Testis (tissue), 3 donors: ENCODE data around the gene PDE4B. TPM values are rescaled to one million over a fixed set of nuclear protein-coding genes. Genes with fewer than 3 reads are reported as not detected.
"Not testable (repeated sequence)": the region's sequence is repeated elsewhere in the genome, so short reads cannot be mapped to it uniquely, and the experiment has no call there.

Experiments used
- DNase-seq: peaks from one replicate; pipeline ENCODE4 v3.0.0-alpha.2; 2019
- H3K27ac ChIP-seq, 2 donors: fragments of 200-600 bp; sonication (generic); one replicate each; pipeline ENCODE4 v1.5.1; 2019
- H3K27me3 ChIP-seq: fragments of 200-600 bp; sonication (generic); one replicate; pipeline ENCODE4 v1.5.1; 2019
- H3K36me3 ChIP-seq: fragments of 200-600 bp; sonication (generic); one replicate; pipeline ENCODE4 v1.5.1; 2017; ENCODE audit warnings: low read depth; ENCODE audit errors: missing control alignments
- H3K4me1 ChIP-seq: fragments of 200-600 bp; sonication (generic); one replicate; pipeline ENCODE4 v1.5.1; 2019
- H3K4me3 ChIP-seq, 2 donors: fragments of 200-600 bp; sonication (generic); one replicate each; pipeline ENCODE4 v1.5.1; 2017 to 2019
- H3K9me3 ChIP-seq: fragments of 200-600 bp; sonication (generic); one replicate; pipeline ENCODE4 v1.5.1; 2017
- POLR2A ChIP-seq: fragments of 450-650 bp; IDR thresholded peaks from one replicate; pipeline ENCODE4 v1.6.1; 2017; ENCODE audit warnings: antibody characterized with exemption, mild to moderate bottlenecking, moderate library complexity
- WGBS, 2 donors: methylation state at CpG; one replicate each; pipeline ENCODE4 v1.1.5; 2018; 5-methylcytosine and 5-hydroxymethylcytosine counted together
- intact Hi-C: fragments of 100-400 bp; cut with DNase I; formaldehyde crosslinking; loops from one replicate; pipeline ENCODE4 v1.15.1; 2023; ENCODE audit warnings: low total_unique reads
- polyA plus RNA-seq: library from polyadenylated mRNA; stranded (reverse); fragments of 350-450 nt; fragmentation: Illumina TruSeq; extraction: RNeasy Lipid Tissue Mini Kit (QIAGEN cat#74804); gene quantifications from one replicate; pipeline ENCODE4 v1.2.3, GENCODE V29; 2014; ENCODE audit warnings: low read depth, low replicate concordance; ENCODE audit not compliant: insufficient read depth
- total RNA-seq, 2 donors: library from RNA; depleted of rRNA; stranded (reverse); fragments of >200 nt; gene quantifications; one replicate each; pipeline ENCODE4 v1.2.3, GENCODE V29; 2016
- TF ChIP-seq, protein P1 (sequence below), 3 experiments: fragments of 450-650 bp in 2 of 3; fragments of 200-600 bp in 1 of 3; sonication (generic) in 1 of 3; IDR thresholded peaks; one replicate each; pipeline ENCODE4 v1.5.1; 2016 to 2019; ENCODE audit warnings: antibody characterized with exemption in 3 of 3, mild to moderate bottlenecking in 2 of 3, moderate library complexity in 1 of 3

PDE4B gene
- total and polyA plus RNA-seq, 3 donors from 2014 or later = 11.5 to 16.1 (median 12.4) TPM

DNA sequence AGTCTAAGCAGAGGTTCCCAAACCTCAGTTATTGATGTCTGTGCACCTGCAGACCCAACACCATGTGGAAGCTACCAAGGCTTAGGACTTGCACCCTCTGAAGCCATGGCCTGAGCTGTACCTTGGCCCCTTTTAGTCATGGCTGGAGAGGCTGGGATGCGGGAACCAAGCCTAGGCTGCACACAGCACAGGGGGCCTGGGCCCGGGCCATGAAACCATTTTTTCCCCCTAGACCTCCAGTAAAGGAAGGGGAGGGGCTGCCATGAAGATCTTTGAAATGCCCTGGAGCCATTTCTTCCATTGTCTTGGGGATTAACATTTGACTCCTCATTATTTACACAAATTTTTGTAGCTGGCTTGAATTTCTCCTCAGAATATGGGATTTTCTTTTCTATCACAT, 265.9 kb downstream of the PDE4B start:
- no peak for DNase-seq
- Histone ChIP-seq H3K27ac (no peak overlapping the region), H3K36me3 (no peaks in the 10 kb centered on the region), H3K4me1 (no peaks in the 10 kb centered on the region), H3K4me3 (no peak overlapping the region), H3K9me3 (no peaks in the 10 kb centered on the region), H3K27me3 (no peaks in the 10 kb centered on the region)
- 80 to 93% methylated on average over 1 to 2 of the region's 2 CpGs for WGBS, 2 donors
- intact Hi-C loops = no loop called here
- TF ChIP-seq POLR2A = no peak
- TF ChIP-seq, protein P1, sequence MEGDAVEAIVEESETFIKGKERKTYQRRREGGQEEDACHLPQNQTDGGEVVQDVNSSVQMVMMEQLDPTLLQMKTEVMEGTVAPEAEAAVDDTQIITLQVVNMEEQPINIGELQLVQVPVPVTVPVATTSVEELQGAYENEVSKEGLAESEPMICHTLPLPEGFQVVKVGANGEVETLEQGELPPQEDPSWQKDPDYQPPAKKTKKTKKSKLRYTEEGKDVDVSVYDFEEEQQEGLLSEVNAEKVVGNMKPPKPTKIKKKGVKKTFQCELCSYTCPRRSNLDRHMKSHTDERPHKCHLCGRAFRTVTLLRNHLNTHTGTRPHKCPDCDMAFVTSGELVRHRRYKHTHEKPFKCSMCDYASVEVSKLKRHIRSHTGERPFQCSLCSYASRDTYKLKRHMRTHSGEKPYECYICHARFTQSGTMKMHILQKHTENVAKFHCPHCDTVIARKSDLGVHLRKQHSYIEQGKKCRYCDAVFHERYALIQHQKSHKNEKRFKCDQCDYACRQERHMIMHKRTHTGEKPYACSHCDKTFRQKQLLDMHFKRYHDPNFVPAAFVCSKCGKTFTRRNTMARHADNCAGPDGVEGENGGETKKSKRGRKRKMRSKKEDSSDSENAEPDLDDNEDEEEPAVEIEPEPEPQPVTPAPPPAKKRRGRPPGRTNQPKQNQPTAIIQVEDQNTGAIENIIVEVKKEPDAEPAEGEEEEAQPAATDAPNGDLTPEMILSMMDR (IDR thresholded peaks at IDR 0.05) = no peak

DNA sequence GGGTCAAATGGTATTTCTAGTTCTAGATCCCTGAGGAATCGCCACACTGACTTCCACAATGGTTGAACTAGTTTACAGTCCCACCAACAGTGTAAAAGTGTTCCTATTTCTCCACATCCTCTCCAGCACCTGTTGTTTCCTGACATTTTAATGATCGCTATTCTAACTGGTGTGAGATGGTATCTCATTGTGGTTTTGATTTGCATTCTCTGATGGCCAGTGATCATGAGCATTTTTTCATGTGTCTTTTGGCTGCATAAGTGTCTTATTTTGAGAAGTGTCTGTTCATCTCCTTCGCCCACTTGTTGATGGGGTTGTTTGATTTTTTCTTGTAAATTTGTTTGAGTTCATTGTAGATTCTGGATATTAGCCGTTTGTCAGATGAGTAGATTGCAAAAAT, 274.5 kb downstream of the PDE4B start:
- WGBS, 2 donors = 85 to 93% methylated on average over 3 of the region's 4 CpGs
- H3K27ac ChIP-seq, DNase-seq, H3K9me3 ChIP-seq, H3K4me3 ChIP-seq, H3K4me1 ChIP-seq, H3K27me3 ChIP-seq, intact Hi-C loops, H3K36me3 ChIP-seq: not testable (repeated sequence)

DNA sequence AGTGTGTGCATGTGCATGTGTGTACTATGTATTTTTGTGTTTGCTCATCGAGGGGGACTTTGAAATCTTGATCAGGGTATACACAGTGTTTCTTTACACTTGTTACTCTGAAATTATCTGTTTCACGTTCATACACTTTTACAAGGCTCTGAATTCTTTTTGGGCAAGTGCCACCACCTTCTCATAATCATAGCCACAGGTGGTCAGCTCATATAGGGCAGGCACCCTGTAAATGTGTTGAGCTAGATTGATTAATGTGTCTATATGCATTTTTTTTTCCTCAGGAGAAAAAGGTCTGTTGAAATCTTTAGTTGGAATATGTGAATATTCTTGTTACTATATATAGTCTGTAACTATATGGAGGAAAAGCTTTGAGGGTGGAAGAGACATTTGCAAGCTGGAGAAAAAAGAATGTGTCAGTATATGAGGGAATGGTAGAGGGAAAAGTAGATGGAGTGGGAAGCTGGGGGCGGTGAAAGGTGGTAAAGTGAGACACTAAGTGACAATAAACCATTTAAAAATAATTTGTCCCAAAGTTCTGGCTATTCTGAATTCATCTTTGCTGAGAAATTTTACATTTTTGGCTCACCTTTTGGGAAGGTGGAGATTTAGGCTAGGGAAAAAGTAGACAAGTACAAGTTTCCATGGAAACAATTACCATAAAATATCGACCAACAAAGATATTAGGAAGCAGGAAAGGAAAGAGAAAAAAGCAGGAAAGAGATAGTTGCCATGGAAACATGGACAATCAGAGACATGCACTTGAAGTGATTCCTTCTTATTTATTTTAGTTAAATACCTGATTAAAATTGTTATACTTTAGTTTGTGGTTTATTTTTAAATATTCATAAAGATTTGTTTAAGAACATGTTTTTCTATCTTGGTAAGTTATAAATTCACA, 277.5 kb downstream of the PDE4B start:
- 61 to 64% methylated on average over 4 of the region's 4 CpGs for WGBS, 2 donors
- no peaks in the 10 kb centered on the region for H3K4me1 ChIP-seq
- no peaks in the 10 kb centered on the region for H3K36me3 ChIP-seq
- no peak overlapping the region for H3K27ac ChIP-seq
- DNase-seq = no peak
- intact Hi-C loops = no loop called here
- TF ChIP-seq, protein P1 (IDR thresholded peaks at IDR 0.05) = no peak
- TF ChIP-seq POLR2A = no peak
- H3K9me3 ChIP-seq = no peaks in the 10 kb centered on the region
- H3K4me3 ChIP-seq = no peak overlapping the region
- no peaks in the 10 kb centered on the region for H3K27me3 ChIP-seq

DNA sequence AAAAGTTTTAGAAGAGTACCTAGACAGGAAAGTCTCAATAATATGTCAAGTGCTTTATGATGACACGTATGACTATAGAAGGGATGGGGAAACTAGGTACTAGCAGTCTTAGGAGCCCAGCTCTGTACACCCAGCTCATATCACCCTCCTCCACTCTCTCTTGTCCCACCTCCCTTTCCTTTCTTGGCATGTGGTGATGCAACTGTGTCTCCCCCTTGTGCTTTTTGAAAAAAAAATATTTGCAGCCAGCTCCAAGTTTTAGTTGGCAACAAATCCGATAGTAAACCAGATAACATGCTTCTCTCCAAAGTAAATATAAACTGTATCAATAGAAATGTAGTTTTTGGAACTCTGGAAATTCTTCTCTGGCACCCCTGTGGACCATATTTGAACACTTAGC, 280.7 kb downstream of the PDE4B start:
- intact Hi-C loops = no loop called here
- Histone ChIP-seq H3K4me3 (no peak overlapping the region), H3K27me3 (no peaks in the 10 kb centered on the region), H3K27ac (no peak overlapping the region), H3K4me1 (no peaks in the 10 kb centered on the region), H3K36me3 (no peaks in the 10 kb centered on the region), H3K9me3 (no peaks in the 10 kb centered on the region)
- no peak for TF ChIP-seq POLR2A
- no peak for DNase-seq
- 58 to 60% methylated on average over 2 of the region's 2 CpGs for WGBS, 2 donors

DNA sequence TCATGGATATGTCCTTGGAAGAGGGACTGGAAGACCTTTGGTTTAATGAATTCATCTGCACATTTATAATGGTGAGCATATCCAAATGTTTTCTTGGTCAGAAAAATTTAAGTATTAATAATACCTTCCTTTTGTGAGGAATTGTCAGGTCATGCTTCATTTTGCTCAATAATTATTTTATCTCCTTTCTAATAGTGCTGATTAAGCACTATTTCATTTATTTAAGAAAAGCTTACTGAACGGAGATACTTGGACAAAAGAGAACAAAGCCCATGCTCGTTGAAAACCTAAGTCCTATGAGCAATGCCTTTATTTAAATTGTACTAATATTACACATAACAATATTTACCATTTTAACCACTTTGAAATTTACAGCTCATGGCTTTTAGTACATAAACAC, 281.5 kb downstream of the PDE4B start:
- WGBS, 2 donors = 86 to 96% methylated on average over 2 of the region's 2 CpGs
- TF ChIP-seq, protein P1 (IDR thresholded peaks at IDR 0.05) = no peak
- no peak for TF ChIP-seq POLR2A
- Histone ChIP-seq H3K4me1 (no peaks in the 10 kb centered on the region), H3K27me3 (no peaks in the 10 kb centered on the region), H3K36me3 (no peaks in the 10 kb centered on the region), H3K9me3 (no peaks in the 10 kb centered on the region), H3K27ac (no peak overlapping the region), H3K4me3 (no peak overlapping the region)
- no peak for DNase-seq
- intact Hi-C loops = no loop called here

DNA sequence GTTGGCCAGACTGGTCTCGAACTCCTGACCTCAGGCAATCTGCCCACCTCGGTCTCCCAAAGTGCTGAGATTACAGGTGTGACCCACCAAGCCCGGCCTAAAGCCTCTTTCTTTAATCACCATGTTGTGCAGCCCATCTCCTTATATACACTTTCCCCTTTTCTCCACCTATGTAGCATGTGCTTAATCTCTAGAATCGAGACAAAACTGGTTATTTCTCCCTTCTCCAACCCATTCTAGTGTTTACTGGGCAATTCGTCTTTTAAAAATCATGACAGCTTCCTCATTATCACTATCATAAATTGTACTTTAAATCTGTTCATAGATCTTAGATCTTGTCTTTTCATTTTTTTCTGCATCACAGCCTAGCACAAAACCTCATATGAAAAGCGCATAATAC, 285.7 kb downstream of the PDE4B start:
- WGBS, 2 donors = 84 to 86% methylated on average over 6 of the region's 6 CpGs
- no peak for DNase-seq
- Histone ChIP-seq H3K4me1 (no peaks in the 10 kb centered on the region), H3K27me3 (no peaks in the 10 kb centered on the region), H3K27ac (no peak overlapping the region), H3K9me3 (no peaks in the 10 kb centered on the region), H3K36me3 (no peaks in the 10 kb centered on the region), H3K4me3 (no peak overlapping the region)
- TF ChIP-seq, protein P1 (IDR thresholded peaks at IDR 0.05) = no peak
- TF ChIP-seq POLR2A = no peak
- intact Hi-C loops = no loop called here
